ENCODE data around the gene FARP2.

DNA sequence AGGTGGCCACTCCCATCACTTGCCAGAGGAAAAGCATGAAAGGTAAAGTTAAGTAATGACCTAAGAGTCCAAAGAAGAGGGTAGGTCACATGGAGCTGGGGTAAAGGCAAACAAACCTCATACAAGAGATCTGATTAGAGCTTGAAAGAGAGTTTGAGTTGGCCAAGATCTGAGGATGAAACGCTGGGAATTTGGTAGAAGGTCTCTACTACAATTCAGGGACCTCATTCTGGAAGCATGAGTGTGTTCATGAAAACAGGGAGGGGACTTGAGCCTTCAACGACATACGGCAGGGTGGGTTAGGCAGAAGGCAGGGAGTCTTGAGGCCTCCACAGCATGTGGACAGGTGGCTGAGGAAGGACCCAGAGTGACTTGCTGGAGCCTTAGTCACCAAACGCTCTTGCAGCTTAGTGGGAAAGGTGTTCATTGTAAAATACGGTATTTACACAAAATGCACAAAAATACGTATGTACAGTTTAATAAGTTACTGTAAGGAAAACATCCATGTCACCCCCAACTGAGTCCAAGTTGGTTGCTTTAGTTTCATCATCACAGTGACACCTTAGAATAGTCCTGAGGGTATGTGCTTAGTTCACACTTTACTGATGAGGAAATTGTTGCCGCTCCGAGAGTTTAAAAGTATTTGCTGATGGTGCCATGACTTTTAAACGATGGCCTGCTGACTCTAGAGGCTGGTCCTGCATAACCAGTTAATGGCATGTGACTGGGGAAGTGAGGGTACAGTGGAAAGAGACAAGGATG is 5.0 kb upstream of the FARP2 start:
- TF ChIP-seq, protein P1, sequence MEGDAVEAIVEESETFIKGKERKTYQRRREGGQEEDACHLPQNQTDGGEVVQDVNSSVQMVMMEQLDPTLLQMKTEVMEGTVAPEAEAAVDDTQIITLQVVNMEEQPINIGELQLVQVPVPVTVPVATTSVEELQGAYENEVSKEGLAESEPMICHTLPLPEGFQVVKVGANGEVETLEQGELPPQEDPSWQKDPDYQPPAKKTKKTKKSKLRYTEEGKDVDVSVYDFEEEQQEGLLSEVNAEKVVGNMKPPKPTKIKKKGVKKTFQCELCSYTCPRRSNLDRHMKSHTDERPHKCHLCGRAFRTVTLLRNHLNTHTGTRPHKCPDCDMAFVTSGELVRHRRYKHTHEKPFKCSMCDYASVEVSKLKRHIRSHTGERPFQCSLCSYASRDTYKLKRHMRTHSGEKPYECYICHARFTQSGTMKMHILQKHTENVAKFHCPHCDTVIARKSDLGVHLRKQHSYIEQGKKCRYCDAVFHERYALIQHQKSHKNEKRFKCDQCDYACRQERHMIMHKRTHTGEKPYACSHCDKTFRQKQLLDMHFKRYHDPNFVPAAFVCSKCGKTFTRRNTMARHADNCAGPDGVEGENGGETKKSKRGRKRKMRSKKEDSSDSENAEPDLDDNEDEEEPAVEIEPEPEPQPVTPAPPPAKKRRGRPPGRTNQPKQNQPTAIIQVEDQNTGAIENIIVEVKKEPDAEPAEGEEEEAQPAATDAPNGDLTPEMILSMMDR (tag by site-specific recombination; IDR thresholded peaks at IDR 0.05) = no peak
- TF ChIP-seq, protein P2, sequence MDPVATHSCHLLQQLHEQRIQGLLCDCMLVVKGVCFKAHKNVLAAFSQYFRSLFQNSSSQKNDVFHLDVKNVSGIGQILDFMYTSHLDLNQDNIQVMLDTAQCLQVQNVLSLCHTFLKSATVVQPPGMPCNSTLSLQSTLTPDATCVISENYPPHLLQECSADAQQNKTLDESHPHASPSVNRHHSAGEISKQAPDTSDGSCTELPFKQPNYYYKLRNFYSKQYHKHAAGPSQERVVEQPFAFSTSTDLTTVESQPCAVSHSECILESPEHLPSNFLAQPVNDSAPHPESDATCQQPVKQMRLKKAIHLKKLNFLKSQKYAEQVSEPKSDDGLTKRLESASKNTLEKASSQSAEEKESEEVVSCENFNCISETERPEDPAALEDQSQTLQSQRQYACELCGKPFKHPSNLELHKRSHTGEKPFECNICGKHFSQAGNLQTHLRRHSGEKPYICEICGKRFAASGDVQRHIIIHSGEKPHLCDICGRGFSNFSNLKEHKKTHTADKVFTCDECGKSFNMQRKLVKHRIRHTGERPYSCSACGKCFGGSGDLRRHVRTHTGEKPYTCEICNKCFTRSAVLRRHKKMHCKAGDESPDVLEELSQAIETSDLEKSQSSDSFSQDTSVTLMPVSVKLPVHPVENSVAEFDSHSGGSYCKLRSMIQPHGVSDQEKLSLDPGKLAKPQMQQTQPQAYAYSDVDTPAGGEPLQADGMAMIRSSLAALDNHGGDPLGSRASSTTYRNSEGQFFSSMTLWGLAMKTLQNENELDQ (tag by site-specific recombination; IDR thresholded peaks at IDR 0.05; ENCODE audit: low read depth) = no peak
- no peak for TF ChIP-seq SETDB1 (IDR thresholded peaks at IDR 0.05; ENCODE audit: insufficient read length, low read length)
- no peak for TF ChIP-seq ZNF596 (tag by site-specific recombination; IDR thresholded peaks at IDR 0.05)
- no peak for TF ChIP-seq TCF7L2 (IDR thresholded peaks at IDR 0.05; ENCODE audit: borderline replicate concordance, low read depth, low read length)
- TF ChIP-seq REPIN1 (tag by site-specific recombination; IDR thresholded peaks at IDR 0.05; ENCODE audit: low read depth) = no peak
- TF ChIP-seq, protein P3, sequence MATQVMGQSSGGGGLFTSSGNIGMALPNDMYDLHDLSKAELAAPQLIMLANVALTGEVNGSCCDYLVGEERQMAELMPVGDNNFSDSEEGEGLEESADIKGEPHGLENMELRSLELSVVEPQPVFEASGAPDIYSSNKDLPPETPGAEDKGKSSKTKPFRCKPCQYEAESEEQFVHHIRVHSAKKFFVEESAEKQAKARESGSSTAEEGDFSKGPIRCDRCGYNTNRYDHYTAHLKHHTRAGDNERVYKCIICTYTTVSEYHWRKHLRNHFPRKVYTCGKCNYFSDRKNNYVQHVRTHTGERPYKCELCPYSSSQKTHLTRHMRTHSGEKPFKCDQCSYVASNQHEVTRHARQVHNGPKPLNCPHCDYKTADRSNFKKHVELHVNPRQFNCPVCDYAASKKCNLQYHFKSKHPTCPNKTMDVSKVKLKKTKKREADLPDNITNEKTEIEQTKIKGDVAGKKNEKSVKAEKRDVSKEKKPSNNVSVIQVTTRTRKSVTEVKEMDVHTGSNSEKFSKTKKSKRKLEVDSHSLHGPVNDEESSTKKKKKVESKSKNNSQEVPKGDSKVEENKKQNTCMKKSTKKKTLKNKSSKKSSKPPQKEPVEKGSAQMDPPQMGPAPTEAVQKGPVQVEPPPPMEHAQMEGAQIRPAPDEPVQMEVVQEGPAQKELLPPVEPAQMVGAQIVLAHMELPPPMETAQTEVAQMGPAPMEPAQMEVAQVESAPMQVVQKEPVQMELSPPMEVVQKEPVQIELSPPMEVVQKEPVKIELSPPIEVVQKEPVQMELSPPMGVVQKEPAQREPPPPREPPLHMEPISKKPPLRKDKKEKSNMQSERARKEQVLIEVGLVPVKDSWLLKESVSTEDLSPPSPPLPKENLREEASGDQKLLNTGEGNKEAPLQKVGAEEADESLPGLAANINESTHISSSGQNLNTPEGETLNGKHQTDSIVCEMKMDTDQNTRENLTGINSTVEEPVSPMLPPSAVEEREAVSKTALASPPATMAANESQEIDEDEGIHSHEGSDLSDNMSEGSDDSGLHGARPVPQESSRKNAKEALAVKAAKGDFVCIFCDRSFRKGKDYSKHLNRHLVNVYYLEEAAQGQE (tag by site-specific recombination; IDR thresholded peaks at IDR 0.05) = no peak
- TF ChIP-seq ZNF558 (tag by site-specific recombination; IDR thresholded peaks at IDR 0.05) = no peak
- no peak for TF ChIP-seq ZNF530 (tag by site-specific recombination; IDR thresholded peaks at IDR 0.05; ENCODE audit: low read depth)

Measured in HEK293 (cell line).